Right lobe of liver (tissue), 6 donors: ENCODE measurements around the gene SPATS2L. TPM values are rescaled to one million over a fixed set of nuclear protein-coding genes. Genes with fewer than 3 reads are reported as not detected.

Experiments used
- ATAC-seq, 4 donors: fragments of 200-7000 bp; cut with Tn5 transposase; one replicate each; pipeline ENCODE4 v1.9.1; 2020; ENCODE audit warnings: mild to moderate bottlenecking in 4 of 4, moderate library complexity in 4 of 4
- DNase-seq, 3 donors: peaks; one replicate each; pipeline ENCODE4 v3.0.0-alpha.2; 2020
- H3K27ac ChIP-seq, 3 donors: fragments of 200-600 bp; one replicate each; pipeline ENCODE4 v1.8.0; 2022
- H3K27me3 ChIP-seq, 2 donors: fragments of 200-600 bp; one replicate each; pipeline ENCODE4 v1.8.0; 2022
- H3K36me3 ChIP-seq, 4 donors: fragments of 200-600 bp; sonication (generic) in 1 of 4; one replicate each; pipeline versions ENCODE4 v1.5.1 to v1.8.0; 2017 to 2022; ENCODE audit warnings: control low read depth in 1 of 4
- H3K4me1 ChIP-seq, 4 donors: fragments of 200-600 bp; sonication (generic) in 1 of 4; one replicate each; pipeline versions ENCODE4 v1.5.1 to v1.8.0; 2017 to 2022; ENCODE audit warnings: control low read depth in 1 of 4
- H3K4me3 ChIP-seq, 3 donors: fragments of 200-600 bp; one replicate each; pipeline ENCODE4 v1.8.0; 2022
- H3K9me3 ChIP-seq, 4 donors: fragments of 200-600 bp; sonication (generic) in 1 of 4; one replicate each; pipeline versions ENCODE4 v1.5.1 to v1.8.0; 2017 to 2022; ENCODE audit warnings: control low read depth in 1 of 4
- CTCF ChIP-seq, 4 donors: fragments of 200-600 bp in 3 of 4; fragments of 450-650 bp in 1 of 4; IDR thresholded peaks; one replicate each; pipeline versions ENCODE4 v1.5.1 to v1.8.0; 2016 to 2022; ENCODE audit warnings: antibody characterized with exemption in 4 of 4, mild to moderate bottlenecking in 2 of 4
- POLR2A ChIP-seq: fragments of 450-650 bp; IDR thresholded peaks from one replicate; pipeline ENCODE4 v1.6.1; 2017; ENCODE audit warnings: antibody characterized with exemption, mild to moderate bottlenecking
- WGBS: methylation state at CpG from one replicate; pipeline ENCODE4 v1.1.6; 2018; ENCODE audit warnings: low coverage, low lambda C conversion rate; ENCODE audit not compliant: insufficient coverage; ENCODE audit errors: missing lambda C conversion rate; 5-methylcytosine and 5-hydroxymethylcytosine counted together
- intact Hi-C, 2 donors: fragments of 100-400 bp; cut with DNase I; formaldehyde crosslinking; loops; one replicate each; pipeline versions ENCODE4 v1.11.2 to v1.14.1; 2022
- total RNA-seq, 6 experiments: library from RNA; depleted of rRNA in 2 of 6; stranded (reverse); fragments of >200 nt in 2 of 6; fragmentation: NEBNext Ultra II Directional in 3 of 6; extraction: Animal tissue kit (Norgen Biotek cat#: 25700) in 3 of 6; gene quantifications; one replicate each; pipeline versions ENCODE4 v1.1.0 to v1.2.4, GENCODE V29; 2016 to 2023
- donor health status: DM: no; HTN: yes; CAD: no.
- donor health status: DM: no; HTN: no; CAD: no.
- donor health status: DM: no; HTN: no; CAD: no.
- donor health status: DM: no; HTN: yes; CAD: no.
- donor health status: DM: no; HTN: yes; CAD: no.

The SPATS2L gene
- total RNA-seq, 6 experiments from 2014 or later: 60.7 to 109 (median 72.9) TPM

GRCh38 chr2:200435379-200435778, 128.9 kb downstream of the SPATS2L start:
- Histone ChIP-seq H3K4me1 (no peaks in the 10 kb centered on the region), H3K27ac (no peak overlapping the region), H3K4me3 (no peak overlapping the region), H3K27me3 (no peaks in the 10 kb centered on the region), H3K36me3 (peaks cover 0 to 13% (median 3%) of the 10 kb centered on the region in 4 donors), H3K9me3 (no peaks in the 10 kb centered on the region)
- WGBS: 88% methylated on average over 4 of the region's 4 CpGs
- TF ChIP-seq POLR2A: no peak
- TF ChIP-seq CTCF (IDR thresholded peaks at IDR 0.05): no peak
- DNase-seq: no peak
- ATAC-seq: no peak
- intact Hi-C loops: no loop called here

- TF ChIP-seq CTCF (IDR thresholded peaks at IDR 0.05): no peak
- Histone ChIP-seq H3K27me3 (no peaks in the 10 kb centered on the region), H3K9me3 (no peaks in the 10 kb centered on the region), H3K4me3 (no peak overlapping the region), H3K36me3 (peaks cover 0 to 39% (median 3%) of the 10 kb centered on the region in 4 donors), H3K4me1 (no peaks in the 10 kb centered on the region), H3K27ac (no peak overlapping the region)
- DNase-seq (no peak), ATAC-seq (no peak)
- intact Hi-C loops: no loop called here
- WGBS: 100% methylated on average over 1 of the region's 1 CpG
Measured at GRCh38 chr2:200438251-200438650, 131.8 kb downstream of the SPATS2L start.

- 35% methylated on average over 1 of the region's 1 CpG for WGBS
- no peaks in the 10 kb centered on the region for H3K9me3 ChIP-seq
- H3K27me3 ChIP-seq: no peaks in the 10 kb centered on the region
- intact Hi-C loops: no loop called here
- no peak overlapping the region for H3K4me3 ChIP-seq
- DNase-seq: no peak
- TF ChIP-seq POLR2A: no peak
- TF ChIP-seq CTCF (IDR thresholded peaks at IDR 0.05): no peak
- H3K4me1 ChIP-seq: no peaks in the 10 kb centered on the region
- H3K27ac ChIP-seq: no peak overlapping the region
- no peak for ATAC-seq
- H3K36me3 ChIP-seq: peaks cover 0 to 45% (median 3%) of the 10 kb centered on the region in 4 donors
Measured at GRCh38 chr2:200438846-200439245, 132.4 kb downstream of the SPATS2L start.

- Histone ChIP-seq H3K4me3 (no peak overlapping the region), H3K4me1 (no peaks in the 10 kb centered on the region), H3K9me3 (no peaks in the 10 kb centered on the region), H3K27me3 (no peaks in the 10 kb centered on the region), H3K27ac (no peak overlapping the region), H3K36me3 (peaks cover 0 to 46% (median 3%) of the 10 kb centered on the region in 4 donors)
- intact Hi-C loops: no loop called here
- ATAC-seq (no peak), DNase-seq (no peak)
- WGBS: 95% methylated on average over 4 of the region's 5 CpGs
- TF ChIP-seq CTCF (IDR thresholded peaks at IDR 0.05) (no peak), POLR2A (no peak)
Measured at GRCh38 chr2:200439981-200440380, 133.5 kb downstream of the SPATS2L start.

GRCh38 chr2:200442471-200442870, 136.0 kb downstream of the SPATS2L start:
- DNase-seq: no peak
- ATAC-seq: no peak
- H3K27ac ChIP-seq: no peak overlapping the region
- H3K4me1 ChIP-seq: no peaks in the 10 kb centered on the region
- peaks cover 0 to 40% (median 3%) of the 10 kb centered on the region in 4 donors for H3K36me3 ChIP-seq
- H3K27me3 ChIP-seq: no peaks in the 10 kb centered on the region
- 94% methylated on average over 1 of the region's 1 CpG for WGBS
- H3K9me3 ChIP-seq: no peaks in the 10 kb centered on the region
- no peak for TF ChIP-seq CTCF (IDR thresholded peaks at IDR 0.05)
- TF ChIP-seq POLR2A: no peak
- intact Hi-C loops: no loop called here
- H3K4me3 ChIP-seq: no peak overlapping the region
